ENCODE results near the gene HBD.
"Not testable (repeated sequence)": the region's sequence is repeated elsewhere in the genome, so short reads cannot be mapped to it uniquely, and the experiment has no call there.

Gene HBD

GRCh38 chr11:5265832-5266231, 31.5 kb upstream of the HBD start:
- CTCF ChIA-PET: no interaction called here
- TF ChIP-seq BHLHE40 (IDR thresholded peaks at IDR 0.05; ENCODE audit: borderline replicate concordance) (no peak), ELF4 (IDR thresholded peaks at IDR 0.05) (no peak), ZNF384 (IDR thresholded peaks at IDR 0.05) (no peak), ARNT (IDR thresholded peaks at IDR 0.05) (no peak), FOXA1 (IDR thresholded peaks at IDR 0.05) (no peak)
- POLR2A ChIA-PET: no interaction called here

GRCh38 chr11:5258543-5259262, 24.4 kb upstream of the HBD start:
- POLR2A ChIA-PET: no interaction called here
- no peak for DNase-seq (ENCODE audit: extremely low spot score)
- CTCF ChIA-PET: no interaction called here
- TF ChIP-seq FOXA1 (IDR thresholded peaks at IDR 0.05): no peak
- TF ChIP-seq FOXM1 (IDR thresholded peaks at IDR 0.05; ENCODE audit: borderline replicate concordance): no peak
- no peak for TF ChIP-seq ZNF384 (IDR thresholded peaks at IDR 0.05)
- no peak for TF ChIP-seq SP1 (IDR thresholded peaks at IDR 0.05)
- no peak for TF ChIP-seq PKNOX1 (IDR thresholded peaks at IDR 0.05)
- no peak for TF ChIP-seq BHLHE40 (IDR thresholded peaks at IDR 0.05; ENCODE audit: borderline replicate concordance)
- no peak for TF ChIP-seq SUZ12 (IDR thresholded peaks at IDR 0.05)
- no peak for TF ChIP-seq FOXK2 (IDR thresholded peaks at IDR 0.05)
- no peak for TF ChIP-seq TARDBP (IDR thresholded peaks at IDR 0.05)
- TF ChIP-seq LEF1 (IDR thresholded peaks at IDR 0.05; ENCODE audit: borderline replicate concordance): no peak
- no peak for TF ChIP-seq HDGF (IDR thresholded peaks at IDR 0.05; ENCODE audit: borderline replicate concordance)
- no peak for TF ChIP-seq ELF4 (IDR thresholded peaks at IDR 0.05)
- TF ChIP-seq ARNT (IDR thresholded peaks at IDR 0.05): no peak
- TF ChIP-seq CTBP1 (IDR thresholded peaks at IDR 0.05; ENCODE audit: borderline replicate concordance): no peak
- no peak for TF ChIP-seq L3MBTL2 (conservative IDR thresholded peaks at IDR 0.05)
- TF ChIP-seq NFRKB (IDR thresholded peaks at IDR 0.05): no peak

More at GRCh38 chr11:5265832-5266231, 31.5 kb upstream of the HBD start:
- DNase-seq (ENCODE audit: extremely low spot score): no peak

GRCh38 chr11:5257296-5257695, 23.0 kb upstream of the HBD start:
- ChIA-PET CTCF (no interaction called here), POLR2A (no interaction called here)
- no peak for DNase-seq (ENCODE audit: extremely low spot score)
- TF ChIP-seq SUZ12 (IDR thresholded peaks at IDR 0.05): no peak
- no peak for TF ChIP-seq FOXA1 (IDR thresholded peaks at IDR 0.05)
- TF ChIP-seq HDGF (IDR thresholded peaks at IDR 0.05; ENCODE audit: borderline replicate concordance): no peak
- no peak for TF ChIP-seq SP1 (IDR thresholded peaks at IDR 0.05)
- no peak for TF ChIP-seq LEF1 (IDR thresholded peaks at IDR 0.05; ENCODE audit: borderline replicate concordance)
- no peak for TF ChIP-seq FOXM1 (IDR thresholded peaks at IDR 0.05; ENCODE audit: borderline replicate concordance)
- TF ChIP-seq ARNT (IDR thresholded peaks at IDR 0.05): no peak
- no peak for TF ChIP-seq ZNF384 (IDR thresholded peaks at IDR 0.05)
- TF ChIP-seq NFRKB (IDR thresholded peaks at IDR 0.05): no peak
- TF ChIP-seq PKNOX1 (IDR thresholded peaks at IDR 0.05): no peak
- TF ChIP-seq BHLHE40 (IDR thresholded peaks at IDR 0.05; ENCODE audit: borderline replicate concordance): no peak
- no peak for TF ChIP-seq TARDBP (IDR thresholded peaks at IDR 0.05)
- TF ChIP-seq FOXK2 (IDR thresholded peaks at IDR 0.05): no peak
- TF ChIP-seq ELF4 (IDR thresholded peaks at IDR 0.05): no peak
- no peak for TF ChIP-seq CTBP1 (IDR thresholded peaks at IDR 0.05; ENCODE audit: borderline replicate concordance)
- no peak for TF ChIP-seq L3MBTL2 (conservative IDR thresholded peaks at IDR 0.05)

- POLR2A ChIA-PET: not testable (repeated sequence)
Observed at GRCh38 chr11:5254646-5255413, 20.5 kb upstream of the HBD start, which contains the start of gene HBG2. Gene HBG2, minus strand, starts transcription at chr11:5254781. Its CDS starts 53 bp downstream, at chr11:5254728.

GRCh38 chr11:5254023-5254422, 19.7 kb upstream of the HBD start:
- CTCF ChIA-PET; POLR2A ChIA-PET; DNase-seq (ENCODE audit: extremely low spot score): not testable (repeated sequence)

More at GRCh38 chr11:5254646-5255413, 20.5 kb upstream of the HBD start, which contains the start of gene HBG2:
- CTCF ChIA-PET; DNase-seq (ENCODE audit: extremely low spot score): not testable (repeated sequence)

- CTCF ChIA-PET; DNase-seq (ENCODE audit: extremely low spot score); POLR2A ChIA-PET: not testable (repeated sequence)
Observed at GRCh38 chr11:5253440-5253839, 19.2 kb upstream of the HBD start.

- CTCF ChIA-PET: no interaction called here
- POLR2A ChIA-PET: no interaction called here
- TF ChIP-seq SUZ12 (IDR thresholded peaks at IDR 0.05): no peak
- TF ChIP-seq FOXM1 (IDR thresholded peaks at IDR 0.05; ENCODE audit: borderline replicate concordance): no peak
- TF ChIP-seq LEF1 (IDR thresholded peaks at IDR 0.05; ENCODE audit: borderline replicate concordance): no peak
- no peak for TF ChIP-seq NFRKB (IDR thresholded peaks at IDR 0.05)
- TF ChIP-seq BHLHE40 (IDR thresholded peaks at IDR 0.05; ENCODE audit: borderline replicate concordance): no peak
- no peak for TF ChIP-seq FOXK2 (IDR thresholded peaks at IDR 0.05)
- TF ChIP-seq L3MBTL2 (conservative IDR thresholded peaks at IDR 0.05): no peak
- TF ChIP-seq PKNOX1 (IDR thresholded peaks at IDR 0.05): no peak
- TF ChIP-seq ARNT (IDR thresholded peaks at IDR 0.05): no peak
- no peak for TF ChIP-seq FOXA1 (IDR thresholded peaks at IDR 0.05)
- no peak for TF ChIP-seq ELF4 (IDR thresholded peaks at IDR 0.05)
- TF ChIP-seq ZNF384 (IDR thresholded peaks at IDR 0.05): no peak
- TF ChIP-seq HDGF (IDR thresholded peaks at IDR 0.05; ENCODE audit: borderline replicate concordance): no peak
- no peak for DNase-seq (ENCODE audit: extremely low spot score)
Observed at GRCh38 chr11:5252919-5253265, 18.6 kb upstream of the HBD start.
